K562 (cell line): ENCODE measurements around the gene TAF3. TPM values are rescaled to one million over a fixed set of nuclear protein-coding genes. Genes with fewer than 3 reads are reported as not detected.

Source experiments
- ATAC-seq: fragments of 200-7000 bp; cut with Tn5 transposase; 3 replicates; pipeline ENCODE4 v1.9.1; 2020; ENCODE audit warnings: moderate library complexity
- BruUV-seq: library from RNA; stranded (reverse); fragments of 400-500 nt; replicated peaks from 2 replicates; lab custom pipeline; 2021; lab: Mats Ljungman, UMichigan
- CTCF ChIA-PET: fragments of 300-600 bp; formaldehyde crosslinking; extraction: SDS; loops from one replicate; lab custom pipeline; 2021; ENCODE audit warnings: low intra/inter-chr PET ratio; lab: Yijun Ruan, JAX
- POLR2A ChIA-PET: fragments of 300-600, 350-650 bp; sonication (Branson Sonifier 250); formaldehyde crosslinking; extraction: SDS; loops from one replicate; lab custom pipeline; 2021; ENCODE audit warnings: antibody characterized with exemption, inconsistent platforms; lab: Yijun Ruan, JAX
- DNase-seq, 4 experiments: peaks; one replicate each; pipeline versions ENCODE4 v3.0.0 to v3.0.0-alpha.2; 2011 to 2018; ENCODE audit warnings: low spot score in 3 of 4, mixed read lengths in 3 of 4; ENCODE audit errors: extremely low read depth in 1 of 4
- FAIRE-seq: peaks from 2 replicates; lab custom pipeline; 2011; peaks lifted over from hg19 to GRCh38; lab: Jason Lieb, UNC
- H2AFZ ChIP-seq: 2 replicates; pipeline ENCODE4 v1.6.0; 2011; ENCODE audit warnings: low read depth, low read length, control low read depth, inconsistent platforms
- H3K27ac ChIP-seq: fragments of 200-600 bp; 3 replicates; pipeline ENCODE4 v1.8.0; 2011; ENCODE audit warnings: low read depth, mild to moderate bottlenecking, control low read depth, inconsistent platforms, low read length, moderate library complexity, mixed read lengths; ENCODE audit errors: extremely low read depth
- H3K27me3 ChIP-seq, 2 experiments: fragments of 300-600 bp in 1 of 2; 2 replicates in 1 of 2; 3 replicates in 1 of 2; pipeline versions ENCODE4 v1.6.0 to v1.8.0; 2011; ENCODE audit warnings: inconsistent platforms in 2 of 2, low read length in 2 of 2, mild to moderate bottlenecking in 1 of 2, mixed read lengths in 1 of 2, moderate library complexity in 1 of 2; ENCODE audit not compliant: control insufficient read depth in 2 of 2, insufficient read depth in 2 of 2
- H3K36me3 ChIP-seq: fragments of 300-600 bp; 3 replicates; pipeline ENCODE4 v1.8.0; 2011; ENCODE audit warnings: mild to moderate bottlenecking, low read length, inconsistent platforms; ENCODE audit not compliant: control insufficient read depth, insufficient read depth
- H3K4me1 ChIP-seq, 2 experiments: fragments of 200-600 bp in 1 of 2; replicated peaks in 1 of 2; 2 replicates in 1 of 2; 3 replicates in 1 of 2; pipeline versions ENCODE4 v1.5.1 to v1.8.0; 2011; ENCODE audit warnings: inconsistent platforms in 2 of 2, low read length in 2 of 2, mild to moderate bottlenecking in 1 of 2, mixed read lengths in 1 of 2, moderate library complexity in 1 of 2; ENCODE audit not compliant: control insufficient read depth in 2 of 2, insufficient read depth in 2 of 2
- H3K4me2 ChIP-seq: 2 replicates; pipeline ENCODE4 v1.6.1; 2011; ENCODE audit warnings: low read length, control low read depth, inconsistent platforms, mixed read lengths; ENCODE audit not compliant: insufficient read depth
- H3K4me3 ChIP-seq: fragments of 200-600 bp; sonication (generic), shearing (Covaris generic); 2 replicates; pipeline ENCODE4 v1.5.1; 2016; ENCODE audit warnings: control low read depth, inconsistent platforms
- H3K79me2 ChIP-seq: fragments of 200-600 bp; 3 replicates; pipeline ENCODE4 v1.8.0; 2011; ENCODE audit warnings: low read length, inconsistent platforms; ENCODE audit not compliant: control insufficient read depth, insufficient read depth
- H3K9ac ChIP-seq, 2 experiments: 2 replicates each; pipeline versions ENCODE4 v1.6.0 to v1.6.1; 2011; ENCODE audit warnings: low read depth in 2 of 2, low read length in 2 of 2, control low read depth in 1 of 2, inconsistent platforms in 1 of 2, mild to moderate bottlenecking in 1 of 2, mixed read lengths in 1 of 2; ENCODE audit not compliant: insufficient read depth in 1 of 2
- H3K9me1 ChIP-seq: one replicate; pipeline ENCODE4 v1.6.0; 2011; ENCODE audit warnings: inconsistent platforms, mild to moderate bottlenecking, low read length, moderate library complexity; ENCODE audit not compliant: control insufficient read depth, insufficient read depth
- H3K9me3 ChIP-seq: replicated peaks from 2 replicates; pipeline ENCODE4 v1.5.1; 2011; ENCODE audit warnings: low read depth, low read length, inconsistent platforms; ENCODE audit not compliant: control insufficient read depth, insufficient read depth
- H4K20me1 ChIP-seq: replicated peaks from 2 replicates; pipeline ENCODE4 v1.6.1; 2011; ENCODE audit warnings: low read length, inconsistent platforms, mixed read lengths; ENCODE audit not compliant: control insufficient read depth, insufficient read depth
- CBX8 ChIP-seq: fragments of 200-600 bp; sonication (generic); IDR thresholded peaks from 2 replicates; pipeline ENCODE4 v1.6.1; 2012; ENCODE audit warnings: borderline replicate concordance, mixed run types, low read depth, mild to moderate bottlenecking, moderate library complexity, mixed read lengths, low read length, control low read depth, inconsistent platforms; ENCODE audit not compliant: poor library complexity, severe bottlenecking; ENCODE audit errors: extremely low read depth
- CXXC5 ChIP-seq: fragments of 250-450 bp; sonication (Bioruptor Pico); IDR thresholded peaks from 2 replicates; pipeline ENCODE4 v1.8.0; 2022; ENCODE audit warnings: inconsistent platforms, mild to moderate bottlenecking, moderate library complexity
- ELK1 ChIP-seq: sonication (generic); formaldehyde crosslinking; IDR thresholded peaks from 2 replicates; pipeline ENCODE4 v1.8.1; 2022; ENCODE audit warnings: missing genetic modification reagents
- ESRRB ChIP-seq: fragments of 250-450 bp; sonication (Bioruptor Pico); IDR thresholded peaks from 2 replicates; pipeline ENCODE4 v1.5.0; 2020; ENCODE audit warnings: mild to moderate bottlenecking, moderate library complexity, borderline replicate concordance
- FOXP4 ChIP-seq: sonication (generic); formaldehyde crosslinking; IDR thresholded peaks from 2 replicates; pipeline ENCODE4 v1.8.0; 2022; ENCODE audit warnings: mild to moderate bottlenecking, missing genetic modification reagents, borderline replicate concordance
- GATAD2A ChIP-seq: fragments of 450-650 bp; IDR thresholded peaks from 2 replicates; pipeline ENCODE4 v1.6.1; 2017
- GATAD2B ChIP-seq: fragments of 450-650 bp; IDR thresholded peaks from 2 replicates; pipeline ENCODE4 v1.6.1; 2017; ENCODE audit warnings: mild to moderate bottlenecking, borderline replicate concordance
- HMG20A ChIP-seq: fragments of 450-650 bp; formaldehyde crosslinking; conservative IDR thresholded peaks from 2 replicates; pipeline ENCODE4 v1.4.0; 2020; ENCODE audit warnings: mild to moderate bottlenecking, mixed read lengths
- HNRNPUL1 ChIP-seq: fragments of 200-400 bp; formaldehyde crosslinking; IDR thresholded peaks from 2 replicates; pipeline ENCODE4 v1.6.1; 2017; ENCODE audit warnings: low read length
- KDM1A ChIP-seq, 2 experiments: fragments of 450-650 bp; IDR thresholded peaks; 2 replicates each; pipeline ENCODE4 v1.6.1; 2016; ENCODE audit warnings: mild to moderate bottlenecking in 2 of 2
- KLF1 ChIP-seq: fragments of 450-650 bp; IDR thresholded peaks from 2 replicates; pipeline ENCODE4 v1.6.1; 2016; ENCODE audit warnings: missing genetic modification characterization, missing compliant biosample characterization
- PHB ChIP-seq: fragments of 250-450 bp; sonication (Bioruptor Pico); IDR thresholded peaks from 2 replicates; pipeline ENCODE4 v1.5.0; 2021
- PKNOX1 ChIP-seq: fragments of 450-650 bp; IDR thresholded peaks from 2 replicates; pipeline ENCODE4 v1.6.1; 2016
- SFPQ ChIP-seq: fragments of 200-400 bp; formaldehyde crosslinking; IDR thresholded peaks from 2 replicates; pipeline ENCODE4 v1.6.1; 2017; ENCODE audit warnings: mild to moderate bottlenecking, low read depth, low read length, moderate library complexity
- TEAD1 ChIP-seq, 2 experiments: fragments of 450-650 bp in 1 of 2; sonication (generic) in 1 of 2; formaldehyde crosslinking; IDR thresholded peaks; 2 replicates each; pipeline versions ENCODE4 v1.4.0 to v1.8.0; 2020 to 2022; ENCODE audit warnings: mild to moderate bottlenecking in 2 of 2, missing genetic modification reagents in 1 of 2
- ZNF274 ChIP-seq: IDR thresholded peaks from 2 replicates; pipeline ENCODE4 v1.6.1; 2011; ENCODE audit warnings: low read depth, mild to moderate bottlenecking, low read length, moderate library complexity, borderline replicate concordance
- ZNF561 ChIP-seq: fragments of 450-650 bp; formaldehyde crosslinking; conservative IDR thresholded peaks from 2 replicates; pipeline ENCODE4 v1.4.0; 2020; ENCODE audit warnings: mild to moderate bottlenecking, moderate library complexity
- ZNF695 ChIP-seq: fragments of 450-650 bp; formaldehyde crosslinking; IDR thresholded peaks from 2 replicates; pipeline ENCODE4 v1.4.0; 2020; ENCODE audit warnings: mild to moderate bottlenecking, moderate library complexity
- WGBS: fragments of 100-300 bp; shearing (Covaris generic); methylation state at CpG from one replicate; pipeline ENCODE4 v1.1.6; 2016; ENCODE audit warnings: low coverage, mixed read lengths; ENCODE audit not compliant: insufficient coverage; ENCODE audit errors: missing lambda C conversion rate; 5-methylcytosine and 5-hydroxymethylcytosine counted together
- in situ Hi-C: fragments of 300-500 bp; cut with MboI; formaldehyde crosslinking; loops from 4 replicates; pipeline ENCODE4 v1.15.0; 2018; ENCODE audit warnings: inconsistent platforms, mixed read lengths
- intact Hi-C: fragments of 100-400 bp; cut with micrococcal nuclease; formaldehyde crosslinking; loops from 2 replicates; pipeline ENCODE4 v1.14.2; 2022
- polyA plus RNA-seq, 8 experiments: library from polyadenylated mRNA; depleted of rRNA in 4 of 8; stranded (reverse) in 5 of 8; unstranded in 3 of 8; fragments of >200 nt; fragmentation: Nextera tagmentation in 2 of 8; fragmentation: Illumina TruSeq in 1 of 8; extraction: Ambion mirVana in 2 of 8; extraction: Trizol in 1 of 8; gene quantifications; 2 replicates each; pipeline versions ENCODE4 v1.2.1 to v1.2.3, GENCODE V29; 2011 to 2014; ENCODE audit warnings: inconsistent platforms in 1 of 8, missing spikeins in 1 of 8
- total RNA-seq, 7 experiments: library from RNA; depleted of rRNA in 6 of 7; stranded (reverse); fragments of >200 nt in 6 of 7; fragmentation: Illumina TruSeq in 2 of 7; extraction: Trizol in 2 of 7; gene quantifications; 2 replicates each; pipeline versions ENCODE4 v1.2.1 to v1.2.3, GENCODE V29; 2011 to 2021; ENCODE audit warnings: low replicate concordance in 1 of 7

Gene TAF3
- total and polyA plus RNA-seq, 9 of the 15 experiments (the other 6 are each of a cell fraction or from before 2014, with no cell fraction given): 1.5 to 9.9 (median 4.1) TPM

- intact Hi-C loops (no loop called here), in situ Hi-C loops (no loop called here)
- ChIA-PET POLR2A (no interaction called here), CTCF (no interaction called here)
- Histone ChIP-seq H3K27me3 (no peaks in the 10 kb centered on the region), H3K27ac (no peak overlapping the region), H4K20me1 (no peaks in the 10 kb centered on the region), H3K4me2 (no peak overlapping the region), H3K9ac (no peak overlapping the region), H3K36me3 (no peaks in the 10 kb centered on the region), H3K9me1 (no peaks in the 10 kb centered on the region), H3K4me3 (no peak overlapping the region), H3K79me2 (no peaks in the 10 kb centered on the region), H3K4me1 (peaks cover 0 to 12% of the 10 kb centered on the region in 2 experiments; a peak in 3 of 5 replicates), H3K9me3 (no peaks in the 10 kb centered on the region), H2AFZ (no peak overlapping the region)
- ATAC-seq (no peak), FAIRE-seq (no peak), DNase-seq (no peak)
- BruUV-seq: no TSS peak
- WGBS: 89% methylated on average over 2 of the region's 2 CpGs
- TF ChIP-seq CBX8: no peak
- TF ChIP-seq CXXC5 (CRISPR knock-in tag): no peak
- no peak for TF ChIP-seq PKNOX1
- TF ChIP-seq GATAD2A: no peak
- no peak for TF ChIP-seq ZNF561 (CRISPR knock-in tag)
- TF ChIP-seq ZNF695 (CRISPR knock-in tag): no peak
- no peak for TF ChIP-seq SFPQ
- no peak for TF ChIP-seq GATAD2B
- no peak for TF ChIP-seq ESRRB (CRISPR knock-in tag)
- no peak for TF ChIP-seq HMG20A (CRISPR knock-in tag)
- TF ChIP-seq ZNF274: no peak
- no peak for TF ChIP-seq TEAD1 (CRISPR knock-in tag; IDR thresholded peaks at IDR 0.05)
- TF ChIP-seq KLF1 (tag): no peak
- TF ChIP-seq ELK1 (CRISPR knock-in tag): no peak
- TF ChIP-seq PHB (CRISPR knock-in tag): no peak
- no peak for TF ChIP-seq KDM1A (IDR thresholded peaks at IDR 0.05)
- no peak for TF ChIP-seq HNRNPUL1
- TF ChIP-seq FOXP4 (CRISPR knock-in tag): no peak
These were observed 154.1 kb downstream of the TAF3 start for GRCh38 chr10:7972367-7972766.
